ENCODE data around the gene RNF123. TPM values are rescaled to one million over a fixed set of nuclear protein-coding genes. Genes with fewer than 3 reads are reported as not detected.

The RNF123 gene
- polyA plus RNA-seq, 1 of the 3 experiments (the other 2 are of a cell fraction) = 48.1 TPM

DNA sequence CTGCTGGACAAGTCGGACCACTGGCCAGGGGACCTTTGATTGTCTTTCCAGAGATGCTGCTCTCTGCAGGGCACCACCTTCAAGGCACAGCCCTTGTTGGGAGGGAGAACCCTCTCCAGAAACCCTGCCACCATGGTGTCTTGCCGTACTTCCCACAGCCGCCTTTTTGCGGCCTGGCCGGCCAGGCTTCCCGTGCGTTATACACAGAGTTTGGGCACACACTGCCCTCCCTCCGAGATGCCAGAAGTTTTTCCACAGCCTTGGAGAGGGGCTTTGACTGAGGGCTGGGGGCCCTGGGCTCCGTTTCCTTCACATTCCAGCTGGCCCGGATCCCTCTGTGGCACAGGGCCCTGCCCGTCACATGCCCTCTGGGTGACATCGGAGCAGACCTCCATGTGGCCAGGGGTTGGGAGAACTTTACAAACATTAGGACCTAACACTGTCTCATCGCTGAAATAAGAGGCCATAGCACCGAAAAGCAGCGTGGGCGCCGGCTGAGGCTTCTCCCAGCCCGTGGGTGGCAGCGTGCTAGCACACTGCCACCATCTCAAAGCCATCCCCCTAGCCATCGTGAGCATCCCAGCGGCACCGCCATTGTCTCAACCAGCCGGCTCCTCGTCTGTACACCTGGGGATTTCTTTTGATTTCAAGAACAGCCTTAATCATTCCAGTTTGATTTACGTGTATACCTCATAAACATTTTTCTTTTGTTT lies 21.5 kb upstream of the RNF123 start:
- no peak overlapping the region for H3K4me2 ChIP-seq
- H3K79me2 ChIP-seq (ENCODE audit: insufficient read depth) = no peaks in the 10 kb centered on the region
- no peaks in the 10 kb centered on the region for H3K36me3 ChIP-seq (replicated peaks in 1 of 2; ENCODE audit: control insufficient read depth in 1 of 2, insufficient read depth in 2 of 2, low read length in 1 of 2)
- no peaks in the 10 kb centered on the region for H3K9me2 ChIP-seq
- ChIA-PET CTCF (interaction anchor here (0.7 to 1.4 kb wide), 2 partner anchors 25 to 128 kb away, joined by 3 read pairs; no protein-coding TSS in a partner anchor), POLR2A (no interaction called here)
- no peak overlapping the region for H3K27ac ChIP-seq (ENCODE audit: low read depth in 2 of 2, low read length in 1 of 2)
- no peak overlapping the region for H3K9ac ChIP-seq
- TF ChIP-seq GABPA (IDR thresholded peaks at IDR 0.05; ENCODE audit: low read depth) (no peak), MXI1 (IDR thresholded peaks at IDR 0.05; ENCODE audit: low read depth, low read length) (no peak), RFX5 (IDR thresholded peaks at IDR 0.05; ENCODE audit: low read length) (no peak), RAD21 (IDR thresholded peaks at IDR 0.05; ENCODE audit: low read length) (no peak), TEAD4 (IDR thresholded peaks at IDR 0.05; ENCODE audit: borderline replicate concordance, insufficient read depth) (no peak), SIN3A (IDR thresholded peaks at IDR 0.05; ENCODE audit: borderline replicate concordance, low read depth, low read length) (no peak), FOXM1 (IDR thresholded peaks at IDR 0.05; ENCODE audit: low read depth) (no peak), SMC3 (IDR thresholded peaks at IDR 0.05; ENCODE audit: low read depth, low read length) (no peak)
- TF ChIP-seq, protein P1, sequence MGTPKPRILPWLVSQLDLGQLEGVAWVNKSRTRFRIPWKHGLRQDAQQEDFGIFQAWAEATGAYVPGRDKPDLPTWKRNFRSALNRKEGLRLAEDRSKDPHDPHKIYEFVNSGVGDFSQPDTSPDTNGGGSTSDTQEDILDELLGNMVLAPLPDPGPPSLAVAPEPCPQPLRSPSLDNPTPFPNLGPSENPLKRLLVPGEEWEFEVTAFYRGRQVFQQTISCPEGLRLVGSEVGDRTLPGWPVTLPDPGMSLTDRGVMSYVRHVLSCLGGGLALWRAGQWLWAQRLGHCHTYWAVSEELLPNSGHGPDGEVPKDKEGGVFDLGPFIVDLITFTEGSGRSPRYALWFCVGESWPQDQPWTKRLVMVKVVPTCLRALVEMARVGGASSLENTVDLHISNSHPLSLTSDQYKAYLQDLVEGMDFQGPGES (IDR thresholded peaks at IDR 0.05; ENCODE audit: low read depth, low read length) = no peak
- no peak overlapping the region for H3K4me3 ChIP-seq (ENCODE audit: low read depth in 2 of 2, low read length in 1 of 2)
- peaks cover 5% of the 10 kb centered on the region for H3F3A ChIP-seq (replicated peaks; ENCODE audit: insufficient read depth)
- no peaks in the 10 kb centered on the region for H3K9me3 ChIP-seq
- no peak for DNase-seq
- peaks cover 0 to 4% of the 10 kb centered on the region in 2 experiments; a peak in 1 of 4 replicates for H3K4me1 ChIP-seq (ENCODE audit: control insufficient read depth in 1 of 2, insufficient read depth in 2 of 2, low read depth in 1 of 2, low read length in 1 of 2)
- H2AFZ ChIP-seq (ENCODE audit: low read depth) = no peak overlapping the region
- H3K27me3 ChIP-seq (ENCODE audit: insufficient read depth) = no peaks in the 10 kb centered on the region
- no peaks in the 10 kb centered on the region for H4K20me1 ChIP-seq (ENCODE audit: insufficient read depth)
- WGBS (ENCODE audit: low lambda C conversion rate) = 86% methylated on average over 22 of the region's 25 CpGs

DNA sequence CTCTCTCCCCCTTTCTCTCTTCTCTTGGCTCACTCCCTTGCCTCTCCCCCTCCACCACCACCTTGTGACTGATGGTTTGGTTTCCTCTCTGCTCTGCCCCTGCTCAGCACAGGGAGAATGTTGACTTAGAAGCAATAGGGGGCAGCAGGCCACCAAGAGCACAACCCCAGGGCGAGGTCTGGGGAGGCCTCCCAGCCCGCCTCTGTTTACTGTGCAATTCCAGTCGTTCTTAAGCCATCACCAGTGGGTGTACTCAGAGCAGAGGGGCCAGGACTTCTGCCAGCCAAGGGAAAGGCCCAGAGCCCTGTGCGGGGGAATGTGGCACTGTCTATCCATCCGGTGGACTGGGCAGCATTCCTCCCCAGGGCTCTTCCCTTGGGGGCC lies 21.0 kb upstream of the RNF123 start:
- no peak for DNase-seq

More for the DNA sequence above, 21.0 kb upstream of the RNF123 start:
- Histone ChIP-seq H3K4me1 (ENCODE audit: control insufficient read depth in 1 of 2, insufficient read depth in 2 of 2, low read depth in 1 of 2, low read length in 1 of 2) (peaks cover 0 to 9% of the 10 kb centered on the region in 2 experiments; a peak in 1 of 4 replicates), H3K4me2 (no peak overlapping the region), H3K27me3 (ENCODE audit: insufficient read depth) (no peaks in the 10 kb centered on the region), H3K79me2 (ENCODE audit: insufficient read depth) (0 out of 2 replicates have a peak, but pooled peaks cover 3% of the 10 kb centered on the region), H3K4me3 (ENCODE audit: low read depth in 2 of 2, low read length in 1 of 2) (no peak overlapping the region), H3K27ac (ENCODE audit: low read depth in 2 of 2, low read length in 1 of 2) (no peak overlapping the region), H2AFZ (ENCODE audit: low read depth) (no peak overlapping the region), H3F3A (replicated peaks; ENCODE audit: insufficient read depth) (peaks cover 5% of the 10 kb centered on the region), H3K9me3 (no peaks in the 10 kb centered on the region), H3K36me3 (replicated peaks in 1 of 2; ENCODE audit: control insufficient read depth in 1 of 2, insufficient read depth in 2 of 2, low read length in 1 of 2) (no peaks in the 10 kb centered on the region), H3K9ac (no peak overlapping the region), H3K9me2 (no peaks in the 10 kb centered on the region), H4K20me1 (ENCODE audit: insufficient read depth) (no peaks in the 10 kb centered on the region)
- CTCF ChIA-PET = interaction anchor here (5.6 kb wide), 1 partner anchor 131 kb away, joined by 299 read pairs; no protein-coding TSS in a partner anchor
- POLR2A ChIA-PET = interaction anchor here (0.5 kb wide), 1 partner anchor 692 kb away, joined by 3 read pairs; no protein-coding TSS in a partner anchor
- 76% methylated on average over 5 of the region's 5 CpGs for WGBS (ENCODE audit: low lambda C conversion rate)
- TF ChIP-seq RAD21 (IDR thresholded peaks at IDR 0.05; ENCODE audit: low read length) = no peak

Measured in SK-N-SH (cell line).